ENCODE results near the gene CACHD1.
A peak's percentile ranks its signal among the peaks of the same experiment; 100 is the strongest.

CACHD1 gene

DNA sequence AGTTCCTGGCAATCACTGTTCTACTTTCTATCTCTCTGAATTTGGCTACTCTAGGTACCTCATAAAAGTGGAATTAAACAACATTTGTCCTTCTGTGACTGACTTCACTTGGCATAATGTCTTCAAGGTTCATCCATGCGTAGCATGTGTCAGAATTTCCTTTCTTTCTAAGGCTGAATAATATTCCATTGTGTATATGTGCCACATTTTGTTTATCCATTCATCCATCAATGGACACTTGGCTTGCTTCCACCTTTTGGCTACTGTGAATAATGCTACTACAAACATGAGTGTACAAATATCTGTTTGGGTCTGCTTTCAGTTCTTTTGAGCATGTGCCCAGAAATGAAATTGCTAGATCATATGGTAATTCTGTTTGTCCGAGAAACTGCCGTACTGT is 14.7 kb downstream of the CACHD1 start:
- CTCF ChIA-PET, result no interaction called here
- no peaks in the 10 kb centered on the region for H3K27me3 ChIP-seq (replicated peaks in 2 of 5; ENCODE audit: control insufficient read depth in 4 of 5, insufficient read depth in 5 of 5, low read length in 4 of 5)
- DNase-seq, result no peak
- no peak overlapping the region for H3K4me3 ChIP-seq (ENCODE audit: control insufficient read depth in 1 of 7, extremely low read depth in 1 of 7, insufficient read depth in 4 of 7, low read depth in 2 of 7, low read length in 6 of 7)
- no peaks in the 10 kb centered on the region for H3K36me3 ChIP-seq (ENCODE audit: control insufficient read depth in 4 of 4, insufficient read depth in 4 of 4, low read length in 3 of 4)
- H3K4me1 ChIP-seq (ENCODE audit: control extremely low read depth in 1 of 4, control insufficient read depth in 4 of 4, insufficient read depth in 4 of 4, low read length in 3 of 4), result no peaks in the 10 kb centered on the region
- no peaks in the 10 kb centered on the region for H3K9me3 ChIP-seq (ENCODE audit: control extremely low read depth in 1 of 5, control insufficient read depth in 4 of 5, insufficient read depth in 2 of 5, low read depth in 1 of 5, low read length in 4 of 5)
- H3K27ac ChIP-seq (ENCODE audit: insufficient read depth in 1 of 2, low read depth in 1 of 2, low read length in 2 of 2, poor library complexity in 1 of 2, severe bottlenecking in 2 of 2), result no peak overlapping the region
- WGBS (ENCODE audit: insufficient coverage), result no CpG with 5 or more reads among the region's 3 CpGs
- POLR2A ChIA-PET, result no interaction called here

DNA sequence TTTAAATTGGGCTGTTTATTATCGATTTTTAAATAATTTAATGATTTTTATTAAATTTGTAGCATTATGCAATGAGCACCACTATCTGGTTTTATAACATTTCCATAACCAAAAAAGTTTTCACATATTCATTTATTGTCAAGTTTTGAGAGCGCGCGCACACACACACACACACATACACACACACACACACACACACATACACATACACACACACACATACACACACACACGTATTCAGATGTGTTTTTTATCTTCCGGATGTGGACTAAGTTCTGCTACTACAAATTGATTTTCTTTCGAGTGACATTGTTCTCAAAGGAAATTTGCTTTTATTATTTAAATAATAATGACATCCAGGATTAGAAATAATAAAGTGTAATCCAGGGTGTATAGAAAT is 16.3 kb downstream of the CACHD1 start:
- no peaks in the 10 kb centered on the region for H3K36me3 ChIP-seq (ENCODE audit: control insufficient read depth in 4 of 4, insufficient read depth in 4 of 4, low read length in 3 of 4)
- H3K4me1 ChIP-seq (ENCODE audit: control extremely low read depth in 1 of 4, control insufficient read depth in 4 of 4, insufficient read depth in 4 of 4, low read length in 3 of 4), result no peaks in the 10 kb centered on the region
- H3K27me3 ChIP-seq (replicated peaks in 2 of 5; ENCODE audit: control insufficient read depth in 4 of 5, insufficient read depth in 5 of 5, low read length in 4 of 5), result no peaks in the 10 kb centered on the region
- H3K9me3 ChIP-seq (ENCODE audit: control extremely low read depth in 1 of 5, control insufficient read depth in 4 of 5, insufficient read depth in 2 of 5, low read depth in 1 of 5, low read length in 4 of 5), result no peaks in the 10 kb centered on the region
- no peak overlapping the region for H3K27ac ChIP-seq (ENCODE audit: insufficient read depth in 1 of 2, low read depth in 1 of 2, low read length in 2 of 2, poor library complexity in 1 of 2, severe bottlenecking in 2 of 2)
- ChIA-PET CTCF (interaction anchor here (1.9 kb wide), 1 partner anchor 217 kb away, joined by 5 read pairs; no protein-coding TSS in a partner anchor), POLR2A (no interaction called here)
- 83% methylated on average over 3 of the region's 7 CpGs for WGBS (ENCODE audit: insufficient coverage)
- H3K4me3 ChIP-seq (ENCODE audit: control insufficient read depth in 1 of 7, extremely low read depth in 1 of 7, insufficient read depth in 4 of 7, low read depth in 2 of 7, low read length in 6 of 7), result no peak overlapping the region
- DNase-seq, result no peak

DNA sequence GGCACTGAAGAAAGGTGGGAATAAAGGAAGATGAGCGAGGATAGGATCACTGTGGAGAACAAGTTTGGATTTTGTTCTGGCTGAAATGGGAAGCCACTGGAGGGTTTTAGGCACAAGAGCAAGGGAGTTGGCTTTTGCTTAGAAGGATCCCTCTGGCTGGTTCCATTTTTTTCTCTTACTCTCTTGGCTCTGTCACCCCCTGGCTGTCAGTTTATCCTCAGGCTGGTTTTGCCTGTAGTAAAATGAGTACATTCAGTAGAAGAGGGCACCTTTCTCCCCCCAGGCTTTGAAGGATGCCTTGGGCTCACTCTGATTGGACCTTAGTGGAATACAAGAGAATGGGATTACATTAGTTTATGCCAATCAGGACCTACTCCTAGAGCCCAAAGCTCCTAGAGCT is 17.1 kb downstream of the CACHD1 start:
- peak in 1 of 3 donors; percentile 30 for DNase-seq
- 100% methylated on average over 1 of the region's 1 CpG for WGBS (ENCODE audit: insufficient coverage)
- POLR2A ChIA-PET, result no interaction called here
- H3K27ac ChIP-seq (ENCODE audit: insufficient read depth in 1 of 2, low read depth in 1 of 2, low read length in 2 of 2, poor library complexity in 1 of 2, severe bottlenecking in 2 of 2), result no peak overlapping the region
- CTCF ChIA-PET, result interaction anchor here (1.9 kb wide), 1 partner anchor 218 kb away, joined by 5 read pairs; no protein-coding TSS in a partner anchor
- no peak overlapping the region for H3K4me3 ChIP-seq (ENCODE audit: control insufficient read depth in 1 of 7, extremely low read depth in 1 of 7, insufficient read depth in 4 of 7, low read depth in 2 of 7, low read length in 6 of 7)
- no peaks in the 10 kb centered on the region for H3K27me3 ChIP-seq (replicated peaks in 2 of 5; ENCODE audit: control insufficient read depth in 4 of 5, insufficient read depth in 5 of 5, low read length in 4 of 5)
- H3K36me3 ChIP-seq (ENCODE audit: control insufficient read depth in 4 of 4, insufficient read depth in 4 of 4, low read length in 3 of 4), result no peaks in the 10 kb centered on the region
- H3K9me3 ChIP-seq (ENCODE audit: control extremely low read depth in 1 of 5, control insufficient read depth in 4 of 5, insufficient read depth in 2 of 5, low read depth in 1 of 5, low read length in 4 of 5), result no peaks in the 10 kb centered on the region
- H3K4me1 ChIP-seq (ENCODE audit: control extremely low read depth in 1 of 4, control insufficient read depth in 4 of 4, insufficient read depth in 4 of 4, low read length in 3 of 4), result no peaks in the 10 kb centered on the region

DNA sequence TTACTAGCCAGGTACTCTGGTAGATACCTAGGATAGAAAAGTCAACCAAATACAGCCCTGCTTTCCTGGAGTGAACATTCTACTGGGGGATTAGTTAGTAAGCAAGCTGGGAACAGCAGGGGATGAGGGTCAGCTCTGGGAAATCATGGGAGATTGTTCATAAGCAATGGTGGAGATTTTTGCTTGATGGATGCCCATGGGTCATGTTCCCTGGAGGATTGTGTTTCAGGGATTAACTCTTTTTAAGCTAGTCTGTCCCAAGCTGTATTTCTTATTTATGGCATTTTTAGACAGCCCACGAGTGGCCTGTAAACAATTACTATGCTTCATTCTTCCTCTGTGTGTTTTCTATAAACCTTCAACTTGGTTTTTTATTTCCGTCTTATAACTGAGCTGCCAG is 18.9 kb downstream of the CACHD1 start:
- no peaks in the 10 kb centered on the region for H3K9me3 ChIP-seq (ENCODE audit: control extremely low read depth in 1 of 5, control insufficient read depth in 4 of 5, insufficient read depth in 2 of 5, low read depth in 1 of 5, low read length in 4 of 5)
- CTCF ChIA-PET, result interaction anchor here (0.8 to 1.8 kb wide), 2 partner anchors 9 to 11 kb away, joined by 3 to 5 read pairs; no protein-coding TSS in a partner anchor

DNA sequence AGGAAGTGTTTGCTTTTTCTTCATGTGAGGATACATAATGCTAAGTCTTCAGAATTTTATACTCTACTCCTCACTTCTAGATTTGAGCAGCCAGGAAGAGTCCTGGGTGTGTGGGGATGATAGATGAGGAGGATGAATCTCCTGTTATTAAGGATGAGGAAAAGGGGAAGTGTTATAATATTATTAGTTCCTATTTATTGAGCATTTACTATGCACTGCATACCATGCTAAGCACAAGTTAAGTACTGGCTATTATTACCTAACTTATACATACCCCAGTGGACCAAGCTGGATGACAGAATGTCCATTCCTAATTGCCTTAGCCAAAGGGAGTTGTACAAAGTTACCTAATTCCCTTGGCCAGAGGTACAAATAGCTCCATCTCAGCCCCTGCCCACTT is 19.8 kb downstream of the CACHD1 start:
- Histone ChIP-seq H3K9me3 (ENCODE audit: control extremely low read depth in 1 of 5, control insufficient read depth in 4 of 5, insufficient read depth in 2 of 5, low read depth in 1 of 5, low read length in 4 of 5) (no peaks in the 10 kb centered on the region), H3K4me3 (ENCODE audit: control insufficient read depth in 1 of 7, extremely low read depth in 1 of 7, insufficient read depth in 4 of 7, low read depth in 2 of 7, low read length in 6 of 7) (no peak overlapping the region), H3K4me1 (ENCODE audit: control extremely low read depth in 1 of 4, control insufficient read depth in 4 of 4, insufficient read depth in 4 of 4, low read length in 3 of 4) (no peaks in the 10 kb centered on the region), H3K27me3 (replicated peaks in 2 of 5; ENCODE audit: control insufficient read depth in 4 of 5, insufficient read depth in 5 of 5, low read length in 4 of 5) (no peaks in the 10 kb centered on the region), H3K27ac (ENCODE audit: insufficient read depth in 1 of 2, low read depth in 1 of 2, low read length in 2 of 2, poor library complexity in 1 of 2, severe bottlenecking in 2 of 2) (no peak overlapping the region), H3K36me3 (ENCODE audit: control insufficient read depth in 4 of 4, insufficient read depth in 4 of 4, low read length in 3 of 4) (no peaks in the 10 kb centered on the region)
- CTCF ChIA-PET, result no interaction called here
- POLR2A ChIA-PET, result no interaction called here
- no peak for DNase-seq

More for the DNA sequence above, 18.9 kb downstream of the CACHD1 start:
- H3K4me1 ChIP-seq (ENCODE audit: control extremely low read depth in 1 of 4, control insufficient read depth in 4 of 4, insufficient read depth in 4 of 4, low read length in 3 of 4), result no peaks in the 10 kb centered on the region
- POLR2A ChIA-PET, result no interaction called here
- no peak overlapping the region for H3K4me3 ChIP-seq (ENCODE audit: control insufficient read depth in 1 of 7, extremely low read depth in 1 of 7, insufficient read depth in 4 of 7, low read depth in 2 of 7, low read length in 6 of 7)
- DNase-seq, result no peak
- H3K36me3 ChIP-seq (ENCODE audit: control insufficient read depth in 4 of 4, insufficient read depth in 4 of 4, low read length in 3 of 4), result no peaks in the 10 kb centered on the region
- no peak overlapping the region for H3K27ac ChIP-seq (ENCODE audit: insufficient read depth in 1 of 2, low read depth in 1 of 2, low read length in 2 of 2, poor library complexity in 1 of 2, severe bottlenecking in 2 of 2)
- no peaks in the 10 kb centered on the region for H3K27me3 ChIP-seq (replicated peaks in 2 of 5; ENCODE audit: control insufficient read depth in 4 of 5, insufficient read depth in 5 of 5, low read length in 4 of 5)
- WGBS (ENCODE audit: insufficient coverage), result 67% methylated on average over 1 of the region's 2 CpGs

DNA sequence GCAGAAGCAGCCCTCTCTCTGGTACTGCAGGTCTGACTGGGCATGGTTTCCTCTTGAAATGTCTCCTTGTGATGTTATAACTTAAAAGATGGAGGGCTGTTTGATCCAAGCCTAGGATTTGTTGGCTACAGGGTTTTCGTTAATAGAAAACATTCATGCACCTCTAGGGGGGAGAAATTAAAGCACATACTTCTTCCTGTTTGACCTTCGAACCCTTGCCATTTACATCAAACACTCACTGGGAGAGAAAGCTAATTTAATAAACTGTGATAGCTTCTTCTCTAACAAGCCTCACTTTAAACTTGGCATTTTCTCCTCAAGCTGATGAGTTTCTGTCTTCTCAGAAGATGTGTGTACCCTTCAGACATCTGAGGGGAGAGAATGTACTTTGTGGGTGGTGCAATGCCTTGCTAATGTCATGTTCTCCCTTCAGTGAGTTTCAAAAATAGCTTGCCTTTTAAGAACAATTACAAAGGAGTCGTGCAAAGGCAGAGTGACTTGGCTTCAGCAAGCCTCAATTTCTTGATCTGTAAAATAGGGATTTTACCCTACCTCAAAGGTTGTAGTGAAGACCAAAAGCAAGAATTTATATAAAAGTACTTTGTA is 20.4 kb downstream of the CACHD1 start:
- H3K4me1 ChIP-seq (ENCODE audit: control extremely low read depth in 1 of 4, control insufficient read depth in 4 of 4, insufficient read depth in 4 of 4, low read length in 3 of 4), result no peaks in the 10 kb centered on the region
- CTCF ChIA-PET, result no interaction called here
- no peak for DNase-seq
- POLR2A ChIA-PET, result no interaction called here
- WGBS (ENCODE audit: insufficient coverage), result 100% methylated on average over 1 of the region's 3 CpGs
- no peak overlapping the region for H3K4me3 ChIP-seq (ENCODE audit: control insufficient read depth in 1 of 7, extremely low read depth in 1 of 7, insufficient read depth in 4 of 7, low read depth in 2 of 7, low read length in 6 of 7)
- H3K9me3 ChIP-seq (ENCODE audit: control extremely low read depth in 1 of 5, control insufficient read depth in 4 of 5, insufficient read depth in 2 of 5, low read depth in 1 of 5, low read length in 4 of 5), result no peaks in the 10 kb centered on the region
- no peaks in the 10 kb centered on the region for H3K36me3 ChIP-seq (ENCODE audit: control insufficient read depth in 4 of 4, insufficient read depth in 4 of 4, low read length in 3 of 4)
- H3K27me3 ChIP-seq (replicated peaks in 2 of 5; ENCODE audit: control insufficient read depth in 4 of 5, insufficient read depth in 5 of 5, low read length in 4 of 5), result no peaks in the 10 kb centered on the region
- no peak overlapping the region for H3K27ac ChIP-seq (ENCODE audit: insufficient read depth in 1 of 2, low read depth in 1 of 2, low read length in 2 of 2, poor library complexity in 1 of 2, severe bottlenecking in 2 of 2)

DNA sequence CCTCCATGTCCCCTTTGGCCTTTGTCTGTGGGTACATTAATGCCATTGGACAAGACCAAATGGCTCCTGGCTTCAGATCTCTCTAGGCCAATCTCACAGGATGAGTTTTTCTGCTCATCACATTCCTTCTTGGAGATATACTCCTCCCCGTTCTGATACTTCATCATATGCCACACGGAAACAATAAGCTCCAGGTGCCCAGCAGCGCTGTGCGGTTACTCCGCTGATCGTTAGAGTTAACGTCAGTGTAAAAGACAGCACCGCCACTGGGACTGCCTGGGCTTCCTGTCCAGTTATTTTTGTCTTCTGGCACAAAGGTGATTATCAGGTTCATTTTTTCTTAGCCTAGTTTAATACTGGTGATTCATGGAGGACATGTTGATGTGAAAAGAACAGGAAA is 22.5 kb downstream of the CACHD1 start:
- H3K9me3 ChIP-seq (ENCODE audit: control extremely low read depth in 1 of 5, control insufficient read depth in 4 of 5, insufficient read depth in 2 of 5, low read depth in 1 of 5, low read length in 4 of 5), result no peaks in the 10 kb centered on the region
- no peak overlapping the region for H3K4me3 ChIP-seq (ENCODE audit: control insufficient read depth in 1 of 7, extremely low read depth in 1 of 7, insufficient read depth in 4 of 7, low read depth in 2 of 7, low read length in 6 of 7)
- 95% methylated on average over 8 of the region's 8 CpGs for WGBS (ENCODE audit: insufficient coverage)
- no peak for DNase-seq
- no peaks in the 10 kb centered on the region for H3K27me3 ChIP-seq (replicated peaks in 2 of 5; ENCODE audit: control insufficient read depth in 4 of 5, insufficient read depth in 5 of 5, low read length in 4 of 5)
- ChIA-PET POLR2A (interaction anchor here (0.7 kb wide), 1 partner anchor 83 kb away, joined by 3 read pairs; no protein-coding TSS in a partner anchor), CTCF (interaction anchor here (1.2 to 1.4 kb wide), 2 partner anchors 11 to 184 kb away, joined by 3 read pairs; no protein-coding TSS in a partner anchor)
- H3K27ac ChIP-seq (ENCODE audit: insufficient read depth in 1 of 2, low read depth in 1 of 2, low read length in 2 of 2, poor library complexity in 1 of 2, severe bottlenecking in 2 of 2), result no peak overlapping the region
- H3K4me1 ChIP-seq (ENCODE audit: control extremely low read depth in 1 of 4, control insufficient read depth in 4 of 4, insufficient read depth in 4 of 4, low read length in 3 of 4), result no peaks in the 10 kb centered on the region
- H3K36me3 ChIP-seq (ENCODE audit: control insufficient read depth in 4 of 4, insufficient read depth in 4 of 4, low read length in 3 of 4), result no peaks in the 10 kb centered on the region
